ENCODE results near the gene SYNM.

Gene SYNM

DNA sequence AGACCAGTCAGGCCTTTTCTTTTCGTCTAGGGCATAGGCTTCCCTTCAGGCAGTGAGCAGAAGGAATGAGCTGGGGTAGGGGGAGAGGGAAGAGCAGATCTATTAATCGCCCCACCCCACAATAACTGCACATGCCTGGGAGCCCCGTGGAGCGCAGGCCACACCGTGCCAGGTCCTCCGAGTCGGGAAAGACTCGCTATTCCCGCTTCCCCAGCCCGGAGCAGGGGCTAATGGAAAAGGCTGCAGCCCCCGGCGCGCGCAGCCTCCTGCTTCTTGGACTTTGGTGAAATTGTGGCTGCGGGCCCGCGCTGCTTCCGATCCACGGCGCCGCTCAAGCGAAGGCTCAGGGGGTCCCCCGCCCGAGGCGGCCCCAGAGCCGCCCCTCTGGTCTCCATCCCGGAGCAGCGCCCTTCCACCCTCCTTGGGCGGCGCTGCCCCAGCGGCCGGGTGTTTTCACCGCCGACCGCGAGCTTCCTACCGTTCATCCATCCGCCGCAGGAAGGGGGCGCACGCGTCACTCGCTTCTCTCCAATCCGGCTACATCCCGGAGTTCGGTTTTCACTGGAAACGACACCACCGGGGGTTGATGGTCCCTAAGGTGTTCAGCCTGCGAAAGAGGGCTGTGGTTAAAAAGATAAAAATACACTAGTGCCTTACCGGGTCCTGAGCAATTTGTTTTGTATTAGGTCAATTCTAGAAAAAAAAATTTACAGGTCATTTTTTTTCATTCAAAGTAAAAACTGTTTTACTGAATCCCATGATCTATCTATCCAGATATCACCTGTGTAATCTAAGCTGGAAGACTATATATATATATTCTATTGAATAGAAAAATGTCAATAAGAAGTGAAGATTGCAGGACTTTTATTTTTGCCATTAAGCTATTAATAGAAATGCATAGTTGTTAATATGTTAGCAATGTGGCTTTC is 4.4 kb upstream of the SYNM start:
- H3K4me3 ChIP-seq (ENCODE audit: low read length) = peak overlapping the region; percentile 11
- DNase-seq (ENCODE audit: low read depth) = peak; percentile 73
- TF ChIP-seq, protein P1, sequence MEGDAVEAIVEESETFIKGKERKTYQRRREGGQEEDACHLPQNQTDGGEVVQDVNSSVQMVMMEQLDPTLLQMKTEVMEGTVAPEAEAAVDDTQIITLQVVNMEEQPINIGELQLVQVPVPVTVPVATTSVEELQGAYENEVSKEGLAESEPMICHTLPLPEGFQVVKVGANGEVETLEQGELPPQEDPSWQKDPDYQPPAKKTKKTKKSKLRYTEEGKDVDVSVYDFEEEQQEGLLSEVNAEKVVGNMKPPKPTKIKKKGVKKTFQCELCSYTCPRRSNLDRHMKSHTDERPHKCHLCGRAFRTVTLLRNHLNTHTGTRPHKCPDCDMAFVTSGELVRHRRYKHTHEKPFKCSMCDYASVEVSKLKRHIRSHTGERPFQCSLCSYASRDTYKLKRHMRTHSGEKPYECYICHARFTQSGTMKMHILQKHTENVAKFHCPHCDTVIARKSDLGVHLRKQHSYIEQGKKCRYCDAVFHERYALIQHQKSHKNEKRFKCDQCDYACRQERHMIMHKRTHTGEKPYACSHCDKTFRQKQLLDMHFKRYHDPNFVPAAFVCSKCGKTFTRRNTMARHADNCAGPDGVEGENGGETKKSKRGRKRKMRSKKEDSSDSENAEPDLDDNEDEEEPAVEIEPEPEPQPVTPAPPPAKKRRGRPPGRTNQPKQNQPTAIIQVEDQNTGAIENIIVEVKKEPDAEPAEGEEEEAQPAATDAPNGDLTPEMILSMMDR (IDR thresholded peaks at IDR 0.05; ENCODE audit: insufficient read depth, low read depth, low read length, missing control alignments) = peak; percentile 74

DNA sequence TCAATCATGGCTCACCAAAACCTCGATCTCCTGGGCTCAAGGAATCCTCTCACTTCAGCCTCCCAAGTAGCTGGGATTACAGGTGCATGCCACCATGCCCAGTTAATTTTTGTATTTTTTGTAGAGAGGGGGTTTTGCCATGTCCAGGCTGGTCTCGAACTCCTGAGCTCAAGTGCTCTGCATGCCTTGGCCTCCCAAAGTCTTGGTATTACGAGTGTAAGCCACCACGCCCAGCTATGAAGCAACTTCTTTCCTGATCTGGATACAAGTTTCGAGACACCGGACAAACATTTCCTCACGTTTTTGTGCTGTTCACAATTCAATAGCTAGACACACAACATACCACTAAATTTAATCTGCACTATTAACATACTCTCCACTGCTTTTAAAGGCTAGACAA is 3.4 kb upstream of the SYNM start:
- no peak for DNase-seq (ENCODE audit: low read depth)
- TF ChIP-seq, protein P1 (IDR thresholded peaks at IDR 0.05; ENCODE audit: insufficient read depth, low read depth, low read length, missing control alignments) = no peak
- no peak overlapping the region for H3K4me3 ChIP-seq (ENCODE audit: low read length)

DNA sequence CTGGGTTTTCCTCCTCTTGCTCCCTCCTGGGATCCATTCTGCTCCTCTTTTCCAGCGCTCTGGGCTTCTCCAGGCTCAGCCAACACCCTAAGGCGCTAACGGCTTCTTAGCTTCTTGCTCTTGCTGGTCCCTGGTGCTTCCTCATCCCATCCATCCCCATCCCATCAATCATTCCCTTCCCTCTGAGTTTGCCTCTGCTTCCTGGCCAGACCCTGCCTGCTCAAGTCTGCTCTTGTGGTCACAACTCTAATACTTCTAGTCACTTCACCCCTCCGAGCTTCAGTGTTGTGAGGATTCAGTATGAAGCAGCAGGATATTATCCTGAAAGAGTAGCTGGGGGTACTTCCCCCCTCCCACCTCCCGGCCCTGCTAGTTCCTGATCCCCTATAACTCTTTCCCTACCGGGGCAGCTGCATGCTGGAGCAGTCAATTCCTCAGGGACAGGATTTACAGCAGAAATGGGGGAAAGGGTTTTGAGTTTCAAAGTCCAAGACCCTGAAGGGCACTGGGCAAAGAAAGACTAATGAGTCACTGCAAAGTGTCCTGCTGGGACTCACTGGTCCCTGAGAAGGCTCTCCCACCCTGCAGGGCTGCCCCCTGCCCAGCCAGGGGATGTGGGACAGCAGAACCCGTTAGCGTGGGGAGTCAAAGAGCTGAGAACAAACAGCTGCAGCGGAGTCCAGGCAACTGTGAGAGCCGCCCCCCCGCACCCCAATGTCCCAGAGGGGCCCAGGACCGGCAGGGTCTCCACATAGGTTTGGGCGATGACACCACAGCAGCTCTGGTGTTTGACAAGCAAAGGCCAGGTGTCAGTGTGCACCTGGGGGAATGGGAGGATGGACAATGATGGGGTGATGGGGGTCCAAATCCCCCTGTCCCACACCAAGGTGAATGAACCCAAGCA is 2.3 kb upstream of the SYNM start:
- TF ChIP-seq, protein P1 (IDR thresholded peaks at IDR 0.05; ENCODE audit: insufficient read depth, low read depth, low read length, missing control alignments) = no peak
- DNase-seq (ENCODE audit: low read depth) = no peak

DNA sequence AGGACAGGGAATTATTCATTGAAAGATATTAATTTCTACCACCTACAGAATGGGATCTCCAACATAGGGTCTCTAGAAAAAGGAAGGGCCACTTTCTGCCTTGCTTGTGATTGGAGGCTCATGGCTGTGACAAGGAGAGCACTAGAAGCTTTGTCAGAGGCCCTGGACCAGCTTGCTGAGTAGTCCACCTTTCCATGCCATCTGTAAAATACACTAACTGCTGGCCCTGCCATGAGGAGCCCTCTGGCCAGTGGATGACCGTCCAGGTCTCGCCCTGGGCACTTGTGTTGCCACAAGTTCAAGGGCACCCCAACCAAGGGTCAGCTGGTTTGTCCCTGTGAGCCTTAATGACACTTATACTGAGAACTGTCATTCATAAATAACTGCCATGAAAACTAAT is 1.6 kb upstream of the SYNM start:
- TF ChIP-seq, protein P1 (IDR thresholded peaks at IDR 0.05; ENCODE audit: insufficient read depth, low read depth, low read length, missing control alignments) = no peak
- H3K4me3 ChIP-seq (ENCODE audit: low read length) = no peak overlapping the region
- no peak for DNase-seq (ENCODE audit: low read depth)

More for the DNA sequence above, 2.3 kb upstream of the SYNM start:
- no peak overlapping the region for H3K4me3 ChIP-seq (ENCODE audit: low read length)

DNA sequence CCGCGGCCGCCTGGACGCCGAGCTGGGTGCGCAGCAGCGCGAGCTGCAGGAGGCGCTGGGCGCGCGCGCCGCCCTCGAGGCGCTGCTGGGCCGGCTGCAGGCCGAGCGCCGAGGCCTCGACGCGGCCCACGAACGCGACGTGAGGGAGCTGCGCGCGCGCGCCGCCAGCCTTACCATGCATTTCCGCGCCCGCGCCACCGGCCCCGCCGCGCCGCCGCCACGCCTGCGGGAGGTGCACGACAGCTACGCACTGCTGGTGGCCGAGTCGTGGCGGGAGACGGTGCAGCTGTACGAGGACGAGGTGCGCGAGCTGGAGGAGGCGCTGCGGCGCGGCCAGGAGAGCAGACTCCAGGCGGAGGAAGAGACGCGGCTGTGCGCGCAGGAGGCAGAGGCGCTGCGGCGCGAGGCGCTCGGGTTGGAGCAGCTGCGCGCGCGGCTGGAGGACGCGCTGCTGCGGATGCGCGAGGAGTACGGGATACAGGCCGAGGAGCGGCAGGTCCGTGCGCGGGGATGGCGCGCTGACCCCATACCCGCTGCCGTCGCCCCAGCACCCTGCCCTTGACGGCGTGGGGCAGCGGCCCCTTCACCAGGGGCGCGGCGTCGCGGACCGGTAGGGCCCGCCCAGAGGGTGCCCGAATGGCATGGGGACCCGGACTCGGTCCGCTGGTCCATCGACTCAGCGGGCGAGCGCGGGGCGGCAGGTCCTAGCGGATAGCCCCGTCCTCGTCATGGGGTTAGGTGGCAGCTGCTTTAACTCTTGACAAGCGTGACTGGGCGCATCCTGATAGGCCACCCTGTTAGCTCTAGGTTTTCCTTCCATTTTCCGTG is 848 bp downstream of the SYNM start:
- TF ChIP-seq, protein P1 (IDR thresholded peaks at IDR 0.05; ENCODE audit: insufficient read depth, low read depth, low read length, missing control alignments) = no peak
- peak; percentile 74 for DNase-seq (ENCODE audit: low read depth)
- H3K4me3 ChIP-seq (ENCODE audit: low read length) = peak overlapping the region; percentile 4
